IMR-90 (cell line): ENCODE data around the gene CYP26B1. TPM values are rescaled to one million over a fixed set of nuclear protein-coding genes. Genes with fewer than 3 reads are reported as not detected.

Experiments used
- ATAC-seq: fragments of 200-7000 bp; cut with Tn5 transposase; 2 replicates; pipeline ENCODE4 v1.9.1; 2020; ENCODE audit warnings: low read depth, mild to moderate bottlenecking, moderate library complexity
- BruUV-seq: library from RNA; stranded (reverse); fragments of 400-500 nt; replicated peaks from 2 replicates; lab custom pipeline; 2021; lab: Mats Ljungman, UMichigan
- CTCF ChIA-PET: fragments of 300-600 bp; formaldehyde crosslinking; extraction: SDS; loops from one replicate; lab custom pipeline; 2021; ENCODE audit warnings: antibody characterized with exemption; lab: Yijun Ruan, JAX
- POLR2A ChIA-PET: fragments of 300-600 bp; sonication (Branson Sonifier 250); formaldehyde crosslinking; loops from one replicate; lab custom pipeline; 2022; ENCODE audit warnings: antibody characterized with exemption; ENCODE audit not compliant: unreplicated experiment; lab: Charles Lee
- DNase-seq: peaks from one replicate; pipeline ENCODE4 v3.0.0; 2013
- H2AFZ ChIP-seq: replicated peaks from 2 replicates; pipeline ENCODE3; 2013; ENCODE audit warnings: low read length, mild to moderate bottlenecking; ENCODE audit not compliant: poor library complexity
- H2AK5ac ChIP-seq: 2 replicates; pipeline ENCODE4 v1.6.1; 2013; ENCODE audit warnings: low read depth, low read length, inconsistent platforms
- H2AK9ac ChIP-seq: replicated peaks from 2 replicates; pipeline ENCODE3; 2013; ENCODE audit warnings: mild to moderate bottlenecking, low read depth, low read length, moderate library complexity; ENCODE audit not compliant: poor library complexity
- H2BK120ac ChIP-seq: 2 replicates; pipeline ENCODE4 v1.6.1; 2013; ENCODE audit warnings: low read depth, low read length, inconsistent platforms
- H2BK15ac ChIP-seq: 3 replicates; pipeline ENCODE4 v1.6.1; 2013; ENCODE audit warnings: low read depth, low read length, inconsistent platforms
- H2BK20ac ChIP-seq: 2 replicates; pipeline ENCODE4 v1.6.1; 2013; ENCODE audit warnings: low read depth, mild to moderate bottlenecking, inconsistent platforms, low read length, moderate library complexity
- H2BK5ac ChIP-seq: 2 replicates; pipeline ENCODE4 v1.6.1; 2013; ENCODE audit warnings: mild to moderate bottlenecking, low read depth, low read length, inconsistent platforms; ENCODE audit not compliant: poor library complexity, severe bottlenecking
- H3K14ac ChIP-seq: replicated peaks from 2 replicates; pipeline ENCODE4 v1.6.1; 2013; ENCODE audit warnings: low read depth, low read length, inconsistent platforms
- H3K18ac ChIP-seq: 2 replicates; pipeline ENCODE4 v1.6.1; 2013; ENCODE audit warnings: low read depth, low read length, control low read depth
- H3K23ac ChIP-seq: 2 replicates; pipeline ENCODE4 v1.6.1; 2013; ENCODE audit warnings: low read depth, low read length, inconsistent platforms
- H3K27ac ChIP-seq: 2 replicates; pipeline ENCODE4 v1.5.1; 2013; ENCODE audit warnings: mild to moderate bottlenecking, control low read depth, low read length; ENCODE audit not compliant: insufficient read depth
- H3K27me3 ChIP-seq: 2 replicates; pipeline ENCODE4 v1.6.1; 2013; ENCODE audit warnings: low read length; ENCODE audit not compliant: control insufficient read depth, insufficient read depth
- H3K36me3 ChIP-seq: 2 replicates; pipeline ENCODE4 v1.6.1; 2013; ENCODE audit warnings: low read length, mixed read lengths; ENCODE audit not compliant: control insufficient read depth, insufficient read depth
- H3K4ac ChIP-seq: 2 replicates; pipeline ENCODE4 v1.6.1; 2013; ENCODE audit warnings: low read depth, low read length, inconsistent platforms
- H3K4me1 ChIP-seq: 2 replicates; pipeline ENCODE4 v1.6.1; 2013; ENCODE audit warnings: low read length, mixed read lengths; ENCODE audit not compliant: control insufficient read depth, insufficient read depth
- H3K4me2 ChIP-seq: 2 replicates; pipeline ENCODE4 v1.6.1; 2013; ENCODE audit warnings: low read depth, mild to moderate bottlenecking, control low read depth, low read length, moderate library complexity
- H3K4me3 ChIP-seq: 2 replicates; pipeline ENCODE4 v1.5.1; 2013; ENCODE audit warnings: low read depth, mild to moderate bottlenecking, control low read depth, low read length, moderate library complexity; ENCODE audit not compliant: insufficient read depth
- H3K56ac ChIP-seq: 2 replicates; pipeline ENCODE4 v1.6.1; 2013; ENCODE audit warnings: low read length, inconsistent platforms; ENCODE audit not compliant: insufficient read depth; ENCODE audit errors: extremely low read depth
- H3K79me1 ChIP-seq, 2 experiments: 2 replicates each; pipeline ENCODE4 v1.6.1; 2013; ENCODE audit warnings: low read length in 2 of 2, inconsistent platforms in 1 of 2, low read depth in 1 of 2
- H3K9ac ChIP-seq: 2 replicates; pipeline ENCODE4 v1.6.1; 2013; ENCODE audit warnings: low read depth, low read length, control low read depth
- H3K9me1 ChIP-seq: 2 replicates; pipeline ENCODE4 v1.6.1; 2013; ENCODE audit warnings: low read length, inconsistent platforms; ENCODE audit not compliant: insufficient read depth
- H3K9me3 ChIP-seq: 2 replicates; pipeline ENCODE4 v1.6.1; 2013; ENCODE audit warnings: low read length; ENCODE audit not compliant: control insufficient read depth, insufficient read depth
- H4K20me1 ChIP-seq: 2 replicates; pipeline ENCODE4 v1.6.1; 2013; ENCODE audit warnings: low read length, inconsistent platforms; ENCODE audit not compliant: insufficient read depth
- H4K5ac ChIP-seq: 2 replicates; pipeline ENCODE4 v1.6.1; 2013; ENCODE audit warnings: mild to moderate bottlenecking, low read depth, low read length, control low read depth
- H4K8ac ChIP-seq, 2 experiments: 2 replicates each; pipeline ENCODE4 v1.6.1; 2013; ENCODE audit warnings: low read depth in 2 of 2, low read length in 2 of 2, control low read depth in 1 of 2, inconsistent platforms in 1 of 2
- H4K91ac ChIP-seq: 2 replicates; pipeline ENCODE4 v1.6.1; 2013; ENCODE audit warnings: low read depth, low read length, inconsistent platforms; ENCODE audit not compliant: insufficient read depth
- CHD1 ChIP-seq: IDR thresholded peaks from 2 replicates; pipeline ENCODE4 v1.6.1; 2012; ENCODE audit warnings: low read depth, low read length, improper control_type of control experiment
- FOS ChIP-seq: fragments of 150-350 bp; IDR thresholded peaks from 2 replicates; pipeline ENCODE4 v1.6.1; 2016; ENCODE audit warnings: low read depth, low read length
- MAFK ChIP-seq: IDR thresholded peaks from 2 replicates; pipeline ENCODE4 v1.6.1; 2012; ENCODE audit warnings: low read depth, low read length, improper control_type of control experiment
- MAZ ChIP-seq: IDR thresholded peaks from 2 replicates; pipeline ENCODE4 v1.6.1; 2012; ENCODE audit warnings: low read depth, mild to moderate bottlenecking, low read length, improper control_type of control experiment, moderate library complexity, borderline replicate concordance
- MXI1 ChIP-seq: IDR thresholded peaks from 2 replicates; pipeline ENCODE4 v1.6.1; 2012; ENCODE audit warnings: low read depth, mild to moderate bottlenecking, low read length, moderate library complexity, borderline replicate concordance
- NFE2L2 ChIP-seq: fragments of 150-350 bp; IDR thresholded peaks from 2 replicates; pipeline ENCODE4 v1.6.1; 2016; ENCODE audit warnings: low read depth, mild to moderate bottlenecking, low read length
- POLR2A ChIP-seq: IDR thresholded peaks from 2 replicates; pipeline ENCODE4 v1.6.1; 2012; ENCODE audit warnings: mild to moderate bottlenecking, low read depth, low read length
- RAD21 ChIP-seq: IDR thresholded peaks from 2 replicates; pipeline ENCODE4 v1.6.1; 2012; ENCODE audit warnings: low read length, improper control_type of control experiment
- RCOR1 ChIP-seq: IDR thresholded peaks from 2 replicates; pipeline ENCODE4 v1.6.1; 2012; ENCODE audit warnings: mild to moderate bottlenecking, low read length, improper control_type of control experiment; ENCODE audit not compliant: insufficient replicate concordance
- SMC3 ChIP-seq: fragments of 150-350 bp; IDR thresholded peaks from 2 replicates; pipeline ENCODE4 v1.6.1; 2016; ENCODE audit warnings: low read depth, mild to moderate bottlenecking, antibody characterized with exemption, low read length, moderate library complexity
- WGBS, 2 experiments: methylation state at CpG; one replicate each; pipeline versions ENCODE4 v1.1.5 to v1.1.7; 2013; ENCODE audit warnings: missing lambda C conversion rate in 2 of 2; ENCODE audit not compliant: insufficient read length in 1 of 2; ENCODE audit errors: extremely low coverage in 2 of 2; 5-methylcytosine and 5-hydroxymethylcytosine counted together
- dilution Hi-C: fragments of 300-500 bp; cut with HindIII; formaldehyde crosslinking; loops from one replicate; pipeline ENCODE4 v1.14.3; 2018; ENCODE audit warnings: low sequenced_read_pairs; ENCODE audit not compliant: unreplicated experiment
- in situ Hi-C: fragments of 300-500 bp; cut with MboI; formaldehyde crosslinking; loops from 3 replicates; pipeline ENCODE4 v1.14.3; 2019; ENCODE audit warnings: low sequenced_read_pairs, inconsistent platforms, mixed read lengths
- intact Hi-C: fragments of 100-400 bp; cut with micrococcal nuclease; formaldehyde crosslinking; loops from 2 replicates; pipeline ENCODE4 v1.10.0; 2022
- polyA plus RNA-seq, 3 experiments: library from polyadenylated mRNA; depleted of rRNA; stranded (reverse); fragments of >200 nt; gene quantifications; 2 replicates each; pipeline ENCODE4 v1.2.3, GENCODE V29; 2012; ENCODE audit warnings: low replicate concordance in 1 of 3
- total RNA-seq: library from RNA; depleted of rRNA; stranded (reverse); fragments of >200 nt; gene quantifications from 2 replicates; pipeline ENCODE4 v1.2.3, GENCODE V29; 2012
- TF ChIP-seq, protein P1 (sequence below): fragments of 150-350 bp; IDR thresholded peaks from 2 replicates; pipeline ENCODE4 v1.6.1; 2016; ENCODE audit warnings: low read depth, mild to moderate bottlenecking, low read length, moderate library complexity, borderline replicate concordance
- TF ChIP-seq, protein P2 (sequence below): fragments of 150-350 bp; IDR thresholded peaks from 2 replicates; pipeline ENCODE4 v1.6.1; 2017; ENCODE audit warnings: mild to moderate bottlenecking, antibody characterized with exemption, low read length, low read depth

Gene CYP26B1
- total and polyA plus RNA-seq, 2 of the 4 experiments (the other 2 are of a cell fraction), result 0.02 TPM; not detected in 1

DNA sequence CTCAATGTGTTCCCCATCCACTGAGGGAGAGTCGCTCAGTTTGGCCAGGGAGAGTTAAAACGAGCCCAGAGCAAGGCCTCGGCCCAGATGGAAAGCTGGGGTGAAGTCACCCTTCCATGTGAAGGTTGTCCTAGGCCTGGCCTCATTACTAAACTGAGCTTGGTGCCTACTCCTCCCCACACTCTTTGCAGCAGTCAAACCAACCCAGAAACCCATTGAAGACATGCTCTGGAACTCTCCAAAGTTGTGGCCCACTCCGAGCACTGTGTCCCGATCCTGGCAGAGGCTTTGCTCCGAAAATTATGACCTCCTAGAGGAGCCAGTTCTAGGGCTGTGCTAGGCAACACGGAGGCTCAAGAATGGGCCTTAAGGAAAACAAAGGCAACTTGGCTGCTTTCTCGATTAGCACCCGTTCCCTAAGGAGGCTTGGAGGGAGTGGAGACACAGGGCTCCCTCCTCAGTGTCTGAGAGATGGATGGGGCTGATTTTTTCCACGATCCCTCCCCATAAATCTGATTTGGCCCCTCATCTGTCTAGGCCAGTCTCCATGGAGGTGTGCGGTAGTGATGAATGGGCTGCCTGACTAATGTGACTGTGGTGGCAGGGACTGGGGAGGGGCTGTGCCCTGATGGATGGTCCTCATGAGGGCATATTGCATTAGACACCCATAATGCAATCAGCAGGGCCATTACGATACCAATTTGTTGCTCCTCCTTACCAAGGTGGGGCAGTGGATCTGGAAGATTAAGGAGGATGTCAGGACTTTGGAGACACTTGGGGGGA is 11.7 kb upstream of the CYP26B1 start:
- H2BK5ac ChIP-seq, result no peak overlapping the region
- TF ChIP-seq NFE2L2, result no peak
- TF ChIP-seq, protein P1, sequence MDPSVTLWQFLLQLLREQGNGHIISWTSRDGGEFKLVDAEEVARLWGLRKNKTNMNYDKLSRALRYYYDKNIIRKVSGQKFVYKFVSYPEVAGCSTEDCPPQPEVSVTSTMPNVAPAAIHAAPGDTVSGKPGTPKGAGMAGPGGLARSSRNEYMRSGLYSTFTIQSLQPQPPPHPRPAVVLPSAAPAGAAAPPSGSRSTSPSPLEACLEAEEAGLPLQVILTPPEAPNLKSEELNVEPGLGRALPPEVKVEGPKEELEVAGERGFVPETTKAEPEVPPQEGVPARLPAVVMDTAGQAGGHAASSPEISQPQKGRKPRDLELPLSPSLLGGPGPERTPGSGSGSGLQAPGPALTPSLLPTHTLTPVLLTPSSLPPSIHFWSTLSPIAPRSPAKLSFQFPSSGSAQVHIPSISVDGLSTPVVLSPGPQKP, result no peak
- TF ChIP-seq, protein P2, sequence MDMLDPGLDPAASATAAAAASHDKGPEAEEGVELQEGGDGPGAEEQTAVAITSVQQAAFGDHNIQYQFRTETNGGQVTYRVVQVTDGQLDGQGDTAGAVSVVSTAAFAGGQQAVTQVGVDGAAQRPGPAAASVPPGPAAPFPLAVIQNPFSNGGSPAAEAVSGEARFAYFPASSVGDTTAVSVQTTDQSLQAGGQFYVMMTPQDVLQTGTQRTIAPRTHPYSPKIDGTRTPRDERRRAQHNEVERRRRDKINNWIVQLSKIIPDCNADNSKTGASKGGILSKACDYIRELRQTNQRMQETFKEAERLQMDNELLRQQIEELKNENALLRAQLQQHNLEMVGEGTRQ, result no peak
- TF ChIP-seq RAD21, result no peak
- TF ChIP-seq MAZ, result no peak
- no peak for TF ChIP-seq MXI1
- no peak for TF ChIP-seq SMC3
- no peak for TF ChIP-seq RCOR1
- TF ChIP-seq CHD1, result no peak
- TF ChIP-seq POLR2A, result no peak
- TF ChIP-seq MAFK, result no peak
- no peak for TF ChIP-seq FOS
- no peak overlapping the region for H2BK120ac ChIP-seq
- ATAC-seq (no peak), DNase-seq (no peak)
- no peak overlapping the region for H2AK9ac ChIP-seq
- H3K18ac ChIP-seq, result no peak overlapping the region
- no peaks in the 10 kb centered on the region for H3K9me3 ChIP-seq
- POLR2A ChIA-PET, result no interaction called here
- dilution Hi-C loops, result no loop called here
- H2BK20ac ChIP-seq, result no peak overlapping the region
- H3K4me1 ChIP-seq, result no peaks in the 10 kb centered on the region
- no peak overlapping the region for H2BK15ac ChIP-seq
- peaks cover 42% of the 10 kb centered on the region for H3K27me3 ChIP-seq
- CTCF ChIA-PET, result interaction anchor here (1.1 kb wide), 1 partner anchor 322 kb away, joined by 3 read pairs; no protein-coding TSS in a partner anchor
- H4K8ac ChIP-seq, result no peak overlapping the region
- H3K14ac ChIP-seq, result no peak overlapping the region
- no peak overlapping the region for H3K56ac ChIP-seq
- H3K4me2 ChIP-seq, result no peak overlapping the region
- intact Hi-C loops, result no loop called here
- no peak overlapping the region for H2AFZ ChIP-seq
- no peak overlapping the region for H3K4me3 ChIP-seq
- no peak overlapping the region for H3K27ac ChIP-seq
- in situ Hi-C loops, result loop anchor here (10.0 kb wide), 3 partner anchors 235 to 415 kb away; no protein-coding TSS in a partner anchor
- no peak overlapping the region for H4K91ac ChIP-seq
- no TSS peak for BruUV-seq
- no peak overlapping the region for H3K23ac ChIP-seq
- H4K20me1 ChIP-seq, result no peaks in the 10 kb centered on the region
- no peak overlapping the region for H4K5ac ChIP-seq
- H3K79me1 ChIP-seq, result no peaks in the 10 kb centered on the region
- no peaks in the 10 kb centered on the region for H3K36me3 ChIP-seq
- H2AK5ac ChIP-seq, result no peak overlapping the region
- no peaks in the 10 kb centered on the region; the same call in 1 of the 2 replicates for H3K9me1 ChIP-seq
- H3K4ac ChIP-seq, result no peak overlapping the region
- 100% methylated on average over 1 of the region's 12 CpGs; no CpG with 5 or more reads in 1 of the 2 experiments for WGBS, 2 experiments
- H3K9ac ChIP-seq, result no peak overlapping the region
